ENCODE measurements around the gene PIP4K2B. TPM values are rescaled to one million over a fixed set of nuclear protein-coding genes. Genes with fewer than 3 reads are reported as not detected.

The PIP4K2B gene
- total and polyA plus RNA-seq, 2 of the 8 experiments (the other 6 are each of a cell fraction or from before 2014, with no cell fraction given): 21.5 to 57.8 TPM

DNA sequence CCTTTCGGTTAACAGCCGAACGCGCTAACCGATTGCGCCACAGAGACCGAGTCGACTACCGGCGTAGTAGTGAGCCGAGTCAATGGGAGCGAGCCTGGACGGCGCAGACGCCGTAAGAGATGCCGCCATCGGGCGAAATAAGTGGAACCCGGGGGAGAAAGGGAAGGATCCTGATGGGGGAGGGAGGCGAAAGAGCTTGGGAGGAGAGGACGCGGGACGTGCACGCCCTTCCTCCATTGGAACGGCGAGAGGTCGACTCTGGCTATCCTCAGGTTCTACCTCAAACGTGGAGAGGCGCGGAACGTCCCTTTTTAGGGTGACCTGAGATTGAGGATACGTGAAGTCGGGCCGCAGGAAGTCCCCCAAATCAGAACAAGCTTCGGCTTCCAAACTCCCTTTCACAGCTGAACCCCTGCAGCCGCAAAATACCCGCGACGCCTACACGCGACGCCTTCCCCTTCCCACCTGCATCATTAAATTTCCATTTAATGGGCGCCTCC, 47.5 kb downstream of the PIP4K2B start (continued):
- TF ChIP-seq POLR2AphosphoS5 (IDR thresholded peaks at IDR 0.05; ENCODE audit: low read depth, low read length): no peak; the same call in 1 of the 2 replicates
- TF ChIP-seq RAD21 (IDR thresholded peaks at IDR 0.05 in 1 of 2, conservative IDR thresholded peaks at IDR 0.05 in 1 of 2; ENCODE audit: low read depth in 2 of 2, low read length in 2 of 2): no peak
- 0 out of 2 replicates have a peak, but pooled peaks have one; percentile 18 for TF ChIP-seq SP4 (IDR thresholded peaks at IDR 0.05; ENCODE audit: low read length)
- TF ChIP-seq GABPA (IDR thresholded peaks at IDR 0.05; ENCODE audit: borderline replicate concordance, insufficient read depth, low read length): no peak
- TF ChIP-seq BRCA1 (IDR thresholded peaks at IDR 0.05; ENCODE audit: low read depth, low read length): no peak
- TF ChIP-seq JUND (IDR thresholded peaks at IDR 0.05; ENCODE audit: low read length): no peak
- peak; percentile 56 for TF ChIP-seq CREB1 (IDR thresholded peaks at IDR 0.05)
- TF ChIP-seq, protein P1, sequence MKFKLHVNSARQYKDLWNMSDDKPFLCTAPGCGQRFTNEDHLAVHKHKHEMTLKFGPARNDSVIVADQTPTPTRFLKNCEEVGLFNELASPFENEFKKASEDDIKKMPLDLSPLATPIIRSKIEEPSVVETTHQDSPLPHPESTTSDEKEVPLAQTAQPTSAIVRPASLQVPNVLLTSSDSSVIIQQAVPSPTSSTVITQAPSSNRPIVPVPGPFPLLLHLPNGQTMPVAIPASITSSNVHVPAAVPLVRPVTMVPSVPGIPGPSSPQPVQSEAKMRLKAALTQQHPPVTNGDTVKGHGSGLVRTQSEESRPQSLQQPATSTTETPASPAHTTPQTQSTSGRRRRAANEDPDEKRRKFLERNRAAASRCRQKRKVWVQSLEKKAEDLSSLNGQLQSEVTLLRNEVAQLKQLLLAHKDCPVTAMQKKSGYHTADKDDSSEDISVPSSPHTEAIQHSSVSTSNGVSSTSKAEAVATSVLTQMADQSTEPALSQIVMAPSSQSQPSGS (IDR thresholded peaks at IDR 0.05; ENCODE audit: low read length): no peak
- no peak for TF ChIP-seq ATF3 (IDR thresholded peaks at IDR 0.05; ENCODE audit: insufficient read depth, low read depth, low read length)
- TF ChIP-seq TBP (IDR thresholded peaks at IDR 0.05; ENCODE audit: low read depth, low read length): peak; percentile 99
- no peak for TF ChIP-seq CBX5 (IDR thresholded peaks at IDR 0.05; ENCODE audit: low read depth, low read length)
- TF ChIP-seq FOSL1 (IDR thresholded peaks at IDR 0.05; ENCODE audit: insufficient read depth, low read depth, low read length): no peak

Measured in H1 (cell line).